ENCODE data around the gene COL18A1. TPM values are rescaled to one million over a fixed set of nuclear protein-coding genes. Genes with fewer than 3 reads are reported as not detected.
A peak's percentile ranks its signal among the peaks of the same experiment; 100 is the strongest.

COL18A1 gene
- total and polyA plus RNA-seq, 3 experiments from 2014 or later: 1.9 to 4.7 (median 2.2) TPM

DNA sequence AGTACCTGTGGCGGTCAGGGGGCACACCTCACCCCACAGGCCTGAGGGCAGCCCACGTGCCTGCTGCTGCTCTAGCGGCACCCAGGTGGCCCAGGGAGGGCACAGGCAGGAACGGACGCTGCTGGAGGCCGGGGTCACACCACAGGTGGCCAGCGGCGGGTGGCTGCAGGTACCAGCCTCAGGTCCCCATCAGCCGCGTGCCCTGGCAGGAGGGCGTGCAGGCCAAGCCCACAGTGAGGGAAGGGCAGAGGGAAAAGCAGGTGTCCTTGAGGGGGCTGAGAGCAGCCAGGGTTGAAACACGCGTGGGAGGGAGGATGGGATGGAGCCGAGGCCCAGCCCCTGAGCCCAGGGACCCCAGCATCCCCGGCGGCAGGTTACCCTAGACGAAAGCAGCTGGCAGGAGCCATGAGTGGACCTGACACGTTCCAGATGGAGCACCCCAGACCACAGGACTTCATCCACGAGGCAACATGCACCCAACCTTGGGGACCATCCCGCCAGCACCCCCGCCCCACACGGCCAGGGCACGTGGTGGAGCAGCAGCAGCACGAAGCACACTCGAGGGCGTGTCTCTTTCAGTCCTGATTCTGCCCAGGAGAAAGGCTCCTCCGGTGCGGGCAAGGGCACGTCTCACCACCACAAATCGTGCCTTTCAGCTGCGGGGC lies 133.5 kb downstream of the COL18A1 start:
- Mint-ChIP-seq H3K36me3 (peaks cover 0 to 2% (median 0%) of the 10 kb centered on the region in 3 donors), H3K27ac (peak overlapping the region in 2 of 8 donors; percentile 8 to 38), H3K27me3 (no peaks in the 10 kb centered on the region), H3K9me3 (no peaks in the 10 kb centered on the region), H3K4me1 (peaks cover 7 to 24% (median 9%) of the 10 kb centered on the region in 3 donors), H3K4me3 (peak overlapping the region in 1 of 7 donors; percentile 23)
- Histone ChIP-seq H3K27ac (ENCODE audit: low read depth, low read length) (no peak overlapping the region), H3K4me3 (ENCODE audit: low read length) (no peak overlapping the region), H3K27me3 (ENCODE audit: insufficient read depth, low read length, poor library complexity, severe bottlenecking) (no peaks in the 10 kb centered on the region), H3K36me3 (ENCODE audit: insufficient read depth, low read length) (no peaks in the 10 kb centered on the region), H3K4me1 (ENCODE audit: insufficient read depth, low read length) (peaks cover 11% of the 10 kb centered on the region), H3K9me3 (ENCODE audit: low read length) (no peaks in the 10 kb centered on the region)
- CTCF ChIA-PET: interaction anchor here (1.6 kb wide), 1 partner anchor 35 kb away, joined by 3 read pairs; no protein-coding TSS in a partner anchor
- DNase-seq: peak in 1 of 5 donors; percentile 35
- POLR2A ChIA-PET: no interaction called here

DNA sequence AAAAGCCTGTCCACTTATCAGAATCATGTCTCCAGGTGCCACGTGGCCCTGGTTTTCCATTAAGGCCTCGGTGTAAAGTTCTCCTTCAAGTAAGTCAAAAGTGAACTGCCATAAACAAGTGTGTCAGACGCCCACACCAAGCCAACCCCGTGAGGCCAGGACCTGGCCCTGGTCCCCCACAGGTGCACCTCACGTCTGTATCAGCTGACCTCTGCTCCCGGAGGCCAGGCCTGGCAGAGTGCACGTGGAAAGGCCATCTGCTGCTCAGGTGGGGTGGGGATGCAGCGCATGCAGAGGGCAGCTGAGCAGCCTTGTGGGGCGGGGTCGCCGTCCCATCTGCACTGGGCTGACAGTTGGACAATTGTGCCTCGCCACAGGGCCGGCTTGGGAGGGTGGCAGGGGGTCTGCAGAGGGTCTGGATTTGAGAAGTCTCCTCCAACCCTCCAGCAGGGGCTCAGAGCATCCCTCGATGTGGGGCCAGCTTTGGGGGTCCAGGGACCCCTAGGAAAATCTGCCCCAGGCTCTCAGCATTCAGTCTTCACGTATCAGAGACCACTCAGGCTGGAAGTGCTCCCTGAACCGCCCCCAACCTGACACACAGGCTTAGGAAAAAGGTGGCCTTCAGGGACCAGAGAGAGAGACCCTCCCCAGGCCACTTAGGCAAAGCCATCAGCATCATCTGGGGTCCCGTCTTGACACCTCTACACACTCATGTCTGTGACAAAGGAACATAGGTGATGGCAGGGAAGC lies 134.3 kb downstream of the COL18A1 start:
- H3K36me3 ChIP-seq (ENCODE audit: insufficient read depth, low read length): no peaks in the 10 kb centered on the region
- Mint-ChIP-seq H3K27me3 (no peaks in the 10 kb centered on the region), H3K4me3 (peak overlapping the region in 3 of 7 donors; percentile 65 to 86 (median 74)), H3K36me3 (peaks cover 0 to 2% (median 0%) of the 10 kb centered on the region in 3 donors), H3K9me3 (no peaks in the 10 kb centered on the region), H3K4me1 (peaks cover 7 to 21% (median 9%) of the 10 kb centered on the region in 3 donors), H3K27ac (peak overlapping the region in 3 of 8 donors; percentile 8 to 38 (median 12))
- H3K9me3 ChIP-seq (ENCODE audit: low read length): no peaks in the 10 kb centered on the region
- H3K27ac ChIP-seq (ENCODE audit: low read depth, low read length): no peak overlapping the region
- H3K4me3 ChIP-seq (ENCODE audit: low read length): no peak overlapping the region
- peak in 1 of 5 donors; percentile 45 for DNase-seq
- CTCF ChIA-PET: no interaction called here
- H3K4me1 ChIP-seq (ENCODE audit: insufficient read depth, low read length): peaks cover 10% of the 10 kb centered on the region
- POLR2A ChIA-PET: no interaction called here
- no peaks in the 10 kb centered on the region for H3K27me3 ChIP-seq (ENCODE audit: insufficient read depth, low read length, poor library complexity, severe bottlenecking)

DNA sequence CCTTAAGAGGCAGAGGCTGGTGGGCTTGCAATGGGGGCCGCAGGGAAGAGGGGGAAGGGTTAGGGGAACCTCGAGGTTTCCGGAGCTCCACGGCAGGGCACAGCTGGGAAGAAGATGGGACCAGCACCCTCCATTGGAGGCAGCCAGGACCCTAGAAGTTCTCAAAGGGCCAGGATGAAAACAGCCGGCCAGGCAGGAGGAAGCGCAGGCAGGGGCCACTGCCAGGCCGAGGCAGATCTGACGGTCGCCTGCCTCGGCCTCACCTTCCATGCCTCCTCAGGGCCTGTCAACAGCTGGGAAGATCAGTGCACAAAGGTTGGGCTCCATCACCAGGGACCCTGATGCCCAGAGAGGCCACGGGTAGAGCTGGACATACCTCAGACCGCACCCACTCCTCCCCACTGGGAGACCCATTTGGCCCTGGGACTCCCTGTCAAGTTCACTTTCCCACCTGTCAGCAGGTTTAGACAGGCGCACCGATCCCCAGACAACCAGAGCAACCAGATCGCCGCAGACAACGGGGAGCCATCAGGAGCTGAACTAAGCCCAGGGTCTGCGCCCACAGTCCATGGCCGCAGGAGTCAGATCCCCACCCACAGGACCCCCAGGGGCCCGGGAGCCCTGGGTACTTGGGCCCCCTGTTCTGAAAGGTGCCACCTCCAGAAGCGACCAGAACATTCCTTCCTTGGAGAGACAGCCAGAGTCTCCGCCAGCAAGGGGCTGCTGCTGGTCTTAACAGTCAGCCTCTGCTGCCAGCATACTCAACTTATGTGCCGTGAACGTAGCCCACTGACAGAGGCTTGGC lies 135.0 kb downstream of the COL18A1 start:
- no peak overlapping the region for H3K4me3 ChIP-seq (ENCODE audit: low read length)
- H3K9me3 ChIP-seq (ENCODE audit: low read length): no peaks in the 10 kb centered on the region
- H3K27me3 ChIP-seq (ENCODE audit: insufficient read depth, low read length, poor library complexity, severe bottlenecking): no peaks in the 10 kb centered on the region
- H3K27me3 Mint-ChIP-seq: no peaks in the 10 kb centered on the region
- DNase-seq: peak in 1 of 5 donors; percentile 31
- peak overlapping the region; percentile 65 to 86 (median 81) for H3K4me3 Mint-ChIP-seq
- ChIA-PET POLR2A (no interaction called here), CTCF (interaction anchor here (0.9 kb wide), 1 partner anchor 56 kb away, joined by 3 read pairs; no protein-coding TSS in a partner anchor)
- H3K36me3 Mint-ChIP-seq: peaks cover 0 to 2% (median 0%) of the 10 kb centered on the region in 3 donors
- no peaks in the 10 kb centered on the region for H3K36me3 ChIP-seq (ENCODE audit: insufficient read depth, low read length)
- peaks cover 10% of the 10 kb centered on the region for H3K4me1 ChIP-seq (ENCODE audit: insufficient read depth, low read length)
- no peak overlapping the region for H3K27ac ChIP-seq (ENCODE audit: low read depth, low read length)
- H3K27ac Mint-ChIP-seq: peak overlapping the region in 7 of 8 donors; percentile 32 to 90 (median 67)
- no peaks in the 10 kb centered on the region for H3K9me3 Mint-ChIP-seq
- H3K4me1 Mint-ChIP-seq: peaks cover 7 to 21% (median 9%) of the 10 kb centered on the region in 3 donors

DNA sequence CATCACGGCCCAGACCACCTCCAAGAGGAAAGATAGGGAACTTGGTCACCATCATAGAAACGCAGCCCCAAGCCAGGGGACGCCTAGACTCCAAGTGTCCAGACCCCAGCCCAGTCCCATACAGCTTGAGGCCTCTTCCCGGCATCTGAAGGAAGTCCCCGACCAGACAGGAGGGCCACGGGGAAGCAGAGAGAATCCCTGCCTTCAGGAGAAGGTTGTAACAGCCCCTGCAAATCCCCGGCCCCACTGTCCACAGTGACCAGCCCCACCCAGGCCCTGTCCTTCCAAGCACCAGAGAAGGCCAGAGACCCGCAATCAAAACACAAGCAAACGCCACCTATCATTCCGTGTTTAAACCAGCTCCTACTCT lies 135.6 kb downstream of the COL18A1 start:
- H3K27me3 Mint-ChIP-seq: no peaks in the 10 kb centered on the region
- ChIA-PET CTCF (interaction anchor here (0.9 kb wide), 1 partner anchor 56 kb away, joined by 3 read pairs; no protein-coding TSS in a partner anchor), POLR2A (no interaction called here)
- no peaks in the 10 kb centered on the region for H3K27me3 ChIP-seq (ENCODE audit: insufficient read depth, low read length, poor library complexity, severe bottlenecking)
- peak overlapping the region; percentile 25 to 86 (median 81) for H3K4me3 Mint-ChIP-seq
- peaks cover 10% of the 10 kb centered on the region for H3K4me1 ChIP-seq (ENCODE audit: insufficient read depth, low read length)
- H3K9me3 Mint-ChIP-seq: no peaks in the 10 kb centered on the region
- peak overlapping the region; percentile 47 to 90 (median 71) for H3K27ac Mint-ChIP-seq
- H3K4me3 ChIP-seq (ENCODE audit: low read length): no peak overlapping the region
- peak in 1 of 5 donors; percentile 44 for DNase-seq
- H3K9me3 ChIP-seq (ENCODE audit: low read length): no peaks in the 10 kb centered on the region
- H3K36me3 Mint-ChIP-seq: no peaks in the 10 kb centered on the region
- H3K36me3 ChIP-seq (ENCODE audit: insufficient read depth, low read length): no peaks in the 10 kb centered on the region
- peaks cover 7 to 21% (median 9%) of the 10 kb centered on the region in 3 donors for H3K4me1 Mint-ChIP-seq
- H3K27ac ChIP-seq (ENCODE audit: low read depth, low read length): no peak overlapping the region

DNA sequence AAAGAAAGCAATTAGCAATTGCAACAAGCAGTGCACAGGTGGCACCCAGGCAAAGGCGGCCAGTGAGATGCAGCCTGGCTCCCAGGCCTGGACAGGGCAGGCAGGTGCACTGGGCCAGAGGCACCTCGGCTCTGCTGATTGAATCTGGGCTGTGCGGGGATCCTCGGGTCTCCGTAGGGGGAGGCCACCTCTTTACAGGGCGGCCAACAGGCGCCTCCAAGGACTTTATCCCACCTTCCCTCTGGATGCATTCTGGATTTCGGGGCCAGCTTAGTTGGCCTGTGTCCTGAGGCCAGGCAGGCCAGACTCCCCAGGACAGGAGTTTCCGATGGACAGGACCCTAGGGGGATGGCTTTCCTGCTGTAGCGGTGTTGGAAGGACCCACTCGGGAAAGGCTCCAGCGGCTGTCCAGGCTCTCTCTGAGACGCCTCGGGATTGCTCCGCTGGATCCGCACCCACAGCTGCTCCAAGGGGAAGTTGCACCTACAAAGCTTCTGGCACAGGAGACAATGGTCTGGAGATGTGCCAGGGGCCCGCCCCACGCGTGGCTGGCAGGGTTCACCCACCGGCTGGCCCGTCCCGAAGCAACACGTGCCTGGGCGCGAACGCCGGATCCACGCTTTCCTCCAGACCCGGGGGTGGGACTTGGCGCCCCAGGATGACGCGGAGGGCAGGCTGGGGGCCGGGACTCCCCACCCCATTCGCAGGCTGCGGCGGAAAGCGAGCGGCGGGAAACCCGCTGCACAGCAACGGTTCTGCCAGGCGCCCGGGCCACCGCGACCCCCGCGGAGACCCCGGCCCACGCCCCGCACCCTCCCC lies 136.5 kb downstream of the COL18A1 start:
- Mint-ChIP-seq H3K27me3 (no peaks in the 10 kb centered on the region), H3K9me3 (no peaks in the 10 kb centered on the region), H3K4me3 (peak overlapping the region; percentile 25 to 86 (median 81)), H3K36me3 (no peaks in the 10 kb centered on the region), H3K27ac (peak overlapping the region in 7 of 8 donors; percentile 47 to 90 (median 74)), H3K4me1 (peaks cover 6 to 17% (median 9%) of the 10 kb centered on the region in 3 donors)
- H3K27me3 ChIP-seq (ENCODE audit: insufficient read depth, low read length, poor library complexity, severe bottlenecking): no peaks in the 10 kb centered on the region
- POLR2A ChIA-PET: no interaction called here
- H3K4me1 ChIP-seq (ENCODE audit: insufficient read depth, low read length): peaks cover 10% of the 10 kb centered on the region
- peak overlapping the region; percentile 48 for H3K4me3 ChIP-seq (ENCODE audit: low read length)
- H3K9me3 ChIP-seq (ENCODE audit: low read length): no peaks in the 10 kb centered on the region
- H3K36me3 ChIP-seq (ENCODE audit: insufficient read depth, low read length): no peaks in the 10 kb centered on the region
- peak overlapping the region; percentile 39 for H3K27ac ChIP-seq (ENCODE audit: low read depth, low read length)
- CTCF ChIA-PET: no interaction called here
- peak; percentile 68 to 82 (median 70) for DNase-seq

DNA sequence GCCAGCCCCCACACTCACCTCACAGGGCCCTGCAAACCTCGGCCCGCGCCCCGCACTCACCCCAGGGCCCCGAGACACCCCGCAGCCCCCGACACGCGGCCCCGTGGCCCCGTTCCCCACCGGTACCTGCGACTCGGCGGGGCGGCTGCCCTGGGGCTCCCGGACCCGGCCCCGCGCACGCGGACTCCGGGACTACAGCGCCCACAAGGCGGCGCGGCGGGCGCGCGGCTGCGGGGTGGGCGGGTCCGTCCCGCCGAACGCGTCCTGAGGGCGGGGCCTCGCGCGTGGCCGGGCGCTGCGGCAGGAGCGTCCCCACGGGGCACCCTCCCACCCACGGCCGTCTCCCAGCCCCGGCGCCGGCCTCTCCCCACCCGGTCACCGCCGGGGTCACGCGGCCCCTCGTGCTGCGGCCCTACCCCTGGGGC lies 137.3 kb downstream of the COL18A1 start, which contains the start of gene SLC19A1:
Gene SLC19A1 (minus strand): TSS at position 199 of the 425 bp plus-strand sequence. CDS start 4,481 bp downstream, outside the sequence.
- peak within 1 kb of the TSS; percentile 48 for H3K4me3 ChIP-seq (ENCODE audit: low read length)
- H3K27ac ChIP-seq (ENCODE audit: low read depth, low read length): peak within 1 kb of the TSS; percentile 39
- H3K9me3 Mint-ChIP-seq: no peaks in the 10 kb centered on the region
- peaks cover 6 to 17% (median 9%) of the 10 kb centered on the region in 3 donors for H3K4me1 Mint-ChIP-seq
- H3K9me3 ChIP-seq (ENCODE audit: low read length): no peaks in the 10 kb centered on the region
- H3K36me3 ChIP-seq (ENCODE audit: insufficient read depth, low read length): no peaks in the 10 kb centered on the region
- ChIA-PET POLR2A (no interaction called here), CTCF (no interaction called here)
- H3K36me3 Mint-ChIP-seq: no peaks in the 10 kb centered on the region
- no peaks in the 10 kb centered on the region for H3K27me3 Mint-ChIP-seq
- no peaks in the 10 kb centered on the region for H3K27me3 ChIP-seq (ENCODE audit: insufficient read depth, low read length, poor library complexity, severe bottlenecking)
- H3K27ac Mint-ChIP-seq: peak within 1 kb of the TSS in 4 of 8 donors; percentile 67 to 90 (median 81)
- peak; percentile 65 to 78 (median 69) for DNase-seq
- peak within 1 kb of the TSS; percentile 54 to 88 (median 81) for H3K4me3 Mint-ChIP-seq
- peaks cover 10% of the 10 kb centered on the region for H3K4me1 ChIP-seq (ENCODE audit: insufficient read depth, low read length)

DNA sequence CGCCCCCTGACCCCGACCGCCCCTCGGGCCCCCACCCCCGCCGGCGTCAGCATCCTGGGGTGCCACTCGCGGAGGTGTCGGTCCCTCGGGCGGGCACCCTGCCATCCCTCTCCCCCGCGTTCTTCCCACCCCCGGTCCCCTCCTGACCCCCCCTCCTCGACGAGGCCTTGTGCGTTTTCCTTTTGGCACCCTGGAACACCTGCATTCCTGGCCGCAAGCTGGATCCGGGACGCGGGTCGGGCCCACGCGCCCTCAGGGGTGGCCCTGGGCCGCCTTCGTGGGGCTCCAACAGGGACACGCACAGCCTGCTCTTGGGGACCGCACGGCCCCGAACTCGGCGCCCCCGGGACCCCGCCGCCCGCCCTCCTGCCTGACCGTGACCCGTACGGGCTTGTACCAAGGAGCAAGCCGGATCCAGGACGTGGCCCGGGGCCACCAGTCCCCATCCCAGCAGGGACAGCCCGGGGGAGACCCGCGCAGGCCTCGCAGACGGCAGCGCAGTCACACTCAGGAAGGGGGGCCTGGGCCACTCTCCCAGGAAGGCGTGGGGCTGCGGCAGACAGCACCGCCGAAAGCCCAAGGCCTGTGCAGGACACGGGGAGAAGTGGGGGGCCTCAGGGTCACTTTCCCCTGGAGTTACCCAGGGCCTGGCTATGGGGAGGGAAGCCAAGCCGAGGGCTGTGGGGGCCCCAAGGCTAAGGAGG lies 137.9 kb downstream of the COL18A1 start:
- peaks cover 10% of the 10 kb centered on the region for H3K4me1 ChIP-seq (ENCODE audit: insufficient read depth, low read length)
- Mint-ChIP-seq H3K9me3 (no peaks in the 10 kb centered on the region), H3K27ac (no peak overlapping the region), H3K36me3 (no peaks in the 10 kb centered on the region), H3K4me3 (peak overlapping the region in 4 of 7 donors; percentile 34 to 88 (median 46)), H3K4me1 (peaks cover 6 to 17% (median 9%) of the 10 kb centered on the region in 3 donors), H3K27me3 (no peaks in the 10 kb centered on the region)
- ChIA-PET CTCF (no interaction called here), POLR2A (no interaction called here)
- no peak overlapping the region for H3K27ac ChIP-seq (ENCODE audit: low read depth, low read length)
- no peaks in the 10 kb centered on the region for H3K27me3 ChIP-seq (ENCODE audit: insufficient read depth, low read length, poor library complexity, severe bottlenecking)
- no peak overlapping the region for H3K4me3 ChIP-seq (ENCODE audit: low read length)
- no peaks in the 10 kb centered on the region for H3K9me3 ChIP-seq (ENCODE audit: low read length)
- no peak for DNase-seq
- H3K36me3 ChIP-seq (ENCODE audit: insufficient read depth, low read length): no peaks in the 10 kb centered on the region

All from CD8-positive, alpha-beta memory T cell (primary cell).